D721Med (cell line): ENCODE measurements around the gene DNAJA4.

ENCODE experiments used
- DNase-seq: peaks from one replicate; pipeline ENCODE4 v3.0.0; 2011; ENCODE audit warnings: low spot score; ENCODE audit not compliant: insufficient read length
- FAIRE-seq: peaks from 2 replicates; lab custom pipeline; 2011; peaks lifted over from hg19 to GRCh38; lab: Jason Lieb, UNC
- TF ChIP-seq, protein P1 (sequence below): IDR thresholded peaks from 2 replicates; pipeline ENCODE4 v1.5.1; 2012; ENCODE audit warnings: mild to moderate bottlenecking, control low read depth; ENCODE audit not compliant: insufficient read depth; ENCODE audit errors: missing control alignments

The DNAJA4 gene

DNA sequence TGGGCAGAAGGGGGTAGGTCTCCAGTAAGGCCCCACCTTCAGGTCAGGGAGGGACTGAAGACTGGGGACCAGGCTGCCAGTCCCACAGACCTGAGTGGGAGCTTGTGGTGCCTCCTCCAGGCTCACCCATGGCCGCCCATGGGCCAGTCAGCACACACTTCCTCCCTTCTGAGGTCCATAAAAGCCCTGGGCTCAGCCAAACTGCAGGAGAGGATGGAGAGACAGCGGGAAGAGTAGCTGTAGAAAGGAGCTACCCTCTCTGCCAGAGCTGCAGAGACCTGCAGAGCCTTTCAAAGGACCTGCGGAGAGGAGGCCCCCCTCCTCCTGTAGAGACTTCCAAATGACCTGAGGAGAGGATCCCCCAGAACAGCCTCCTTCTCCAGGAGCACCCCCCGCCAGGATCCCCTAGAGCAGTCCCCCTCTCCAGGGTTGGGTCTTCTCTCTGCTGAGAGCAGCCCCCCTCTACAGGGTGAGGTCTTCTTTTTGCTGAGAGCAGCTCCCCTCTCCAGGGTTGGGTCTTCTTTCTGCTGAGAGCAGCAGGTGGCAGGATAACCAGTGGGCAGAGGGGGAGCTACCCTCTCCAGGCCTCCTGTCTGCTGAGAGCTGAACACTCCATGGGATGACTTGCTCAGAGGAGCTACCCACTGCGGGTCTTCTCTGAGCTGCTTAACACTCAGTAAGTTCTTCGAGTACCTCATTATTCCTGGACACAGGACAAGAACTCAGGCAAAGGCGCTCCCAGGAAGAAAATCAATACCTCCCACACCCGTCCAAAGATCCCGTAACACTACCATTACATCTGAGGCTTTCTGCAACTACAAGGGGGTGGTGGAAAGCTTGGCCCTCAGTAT is 40.1 kb downstream of the DNAJA4 start:
- FAIRE-seq (no peak), DNase-seq (no peak)
- TF ChIP-seq, protein P1, sequence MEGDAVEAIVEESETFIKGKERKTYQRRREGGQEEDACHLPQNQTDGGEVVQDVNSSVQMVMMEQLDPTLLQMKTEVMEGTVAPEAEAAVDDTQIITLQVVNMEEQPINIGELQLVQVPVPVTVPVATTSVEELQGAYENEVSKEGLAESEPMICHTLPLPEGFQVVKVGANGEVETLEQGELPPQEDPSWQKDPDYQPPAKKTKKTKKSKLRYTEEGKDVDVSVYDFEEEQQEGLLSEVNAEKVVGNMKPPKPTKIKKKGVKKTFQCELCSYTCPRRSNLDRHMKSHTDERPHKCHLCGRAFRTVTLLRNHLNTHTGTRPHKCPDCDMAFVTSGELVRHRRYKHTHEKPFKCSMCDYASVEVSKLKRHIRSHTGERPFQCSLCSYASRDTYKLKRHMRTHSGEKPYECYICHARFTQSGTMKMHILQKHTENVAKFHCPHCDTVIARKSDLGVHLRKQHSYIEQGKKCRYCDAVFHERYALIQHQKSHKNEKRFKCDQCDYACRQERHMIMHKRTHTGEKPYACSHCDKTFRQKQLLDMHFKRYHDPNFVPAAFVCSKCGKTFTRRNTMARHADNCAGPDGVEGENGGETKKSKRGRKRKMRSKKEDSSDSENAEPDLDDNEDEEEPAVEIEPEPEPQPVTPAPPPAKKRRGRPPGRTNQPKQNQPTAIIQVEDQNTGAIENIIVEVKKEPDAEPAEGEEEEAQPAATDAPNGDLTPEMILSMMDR, result no peak

DNA sequence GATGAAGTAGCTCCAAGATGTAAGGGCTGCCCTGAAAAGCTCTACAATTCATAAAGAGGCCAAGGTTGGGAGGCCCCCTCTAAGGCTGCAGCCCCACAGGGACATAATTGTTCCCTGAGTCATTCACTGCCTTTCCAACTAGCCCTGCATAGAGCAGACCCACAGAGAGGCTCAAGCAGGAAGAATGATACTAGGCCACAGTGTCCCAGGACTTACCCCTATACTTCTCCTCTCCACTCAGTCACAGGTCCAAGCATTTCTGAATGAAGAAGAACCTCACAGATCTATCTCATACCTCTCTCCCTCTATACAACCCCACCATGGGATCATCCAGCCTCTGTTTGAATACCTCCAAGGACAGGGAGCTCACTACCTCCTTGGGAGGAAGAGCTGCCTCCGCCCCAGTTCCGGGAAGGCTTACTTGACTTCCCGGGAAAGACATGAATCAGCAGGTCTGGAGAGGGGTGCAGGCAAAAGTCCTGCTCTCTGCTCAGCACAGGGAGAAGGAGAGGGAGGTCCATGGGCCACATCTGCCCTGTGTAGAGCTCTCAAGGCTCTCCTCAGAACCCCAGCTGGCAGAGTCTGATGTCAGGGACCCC is 41.9 kb downstream of the DNAJA4 start:
- FAIRE-seq, result no peak
- no peak for DNase-seq

DNA sequence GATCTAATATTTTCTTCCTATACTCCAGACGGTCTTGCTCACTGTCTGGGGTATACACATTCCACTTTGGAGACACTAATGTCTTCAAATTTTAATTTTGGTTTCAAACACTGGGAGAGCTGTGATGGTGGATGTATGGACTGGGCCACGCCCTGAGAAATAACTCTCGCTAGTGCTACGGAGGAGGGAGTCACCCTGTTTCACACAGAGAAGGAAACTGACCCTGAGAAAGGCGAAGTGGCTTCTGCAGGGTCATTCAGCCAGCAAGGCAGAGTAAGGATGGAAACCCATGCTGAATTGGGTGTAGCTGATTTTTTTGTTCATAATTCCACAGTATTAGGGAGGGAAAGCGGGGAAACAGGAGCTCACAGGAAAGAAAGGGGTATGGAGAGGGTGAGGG is 43.6 kb downstream of the DNAJA4 start:
- DNase-seq, result no peak
- TF ChIP-seq, protein P1, result no peak
- FAIRE-seq, result no peak

More for the DNA sequence above, 41.9 kb downstream of the DNAJA4 start:
- TF ChIP-seq, protein P1, result no peak

DNA sequence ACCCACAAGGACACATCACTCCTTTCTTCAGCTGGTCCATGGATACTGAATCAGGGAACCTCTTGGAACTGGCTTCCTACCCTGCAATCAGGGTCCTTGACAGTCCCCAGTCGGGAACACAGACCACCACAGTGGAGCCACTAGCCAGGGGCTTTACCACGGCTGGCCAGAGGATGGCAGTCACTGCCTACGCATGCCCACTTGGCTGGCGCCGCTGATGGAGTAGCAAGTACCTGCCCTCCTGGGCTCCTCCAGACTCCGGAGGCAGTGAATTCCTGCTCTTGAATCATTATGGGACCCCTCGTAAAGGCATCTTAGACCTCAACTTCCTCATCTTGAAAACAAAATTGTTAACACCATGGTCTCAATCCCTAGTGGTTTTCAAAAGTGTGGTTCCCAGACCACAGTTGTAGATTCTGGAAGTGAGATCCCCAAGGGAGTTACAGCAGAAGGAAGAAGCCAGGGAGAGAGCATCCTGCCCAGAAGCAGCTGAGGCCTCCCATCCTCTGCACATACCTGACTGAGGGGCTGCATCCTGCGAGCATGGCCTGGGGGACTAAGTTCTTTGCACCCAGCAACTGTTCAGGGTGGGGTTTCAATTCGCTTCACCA is 44.2 kb downstream of the DNAJA4 start:
- FAIRE-seq (no peak), DNase-seq (peak; percentile 58)
- TF ChIP-seq, protein P1, result peak; percentile 88

DNA sequence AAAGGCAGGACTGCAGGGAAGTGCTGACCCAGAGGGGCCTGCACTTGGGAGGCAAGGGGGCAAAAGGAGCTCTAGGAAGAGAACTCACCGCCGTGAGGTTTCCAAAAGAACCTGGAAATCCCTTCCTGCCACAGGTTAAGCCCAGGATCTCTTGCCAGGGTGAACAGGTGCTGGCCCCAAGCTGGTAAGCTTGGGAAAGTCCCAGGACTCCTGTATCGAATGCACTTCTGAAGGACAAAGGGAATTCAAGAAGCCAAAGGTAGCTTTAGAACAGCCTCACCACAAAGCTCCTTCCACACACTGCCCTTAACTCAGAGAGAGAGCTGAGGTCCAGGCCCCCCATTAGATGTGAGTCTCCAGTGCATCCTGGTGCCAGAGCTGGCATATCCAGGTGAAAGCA is 46.9 kb downstream of the DNAJA4 start:
- no peak for FAIRE-seq
- TF ChIP-seq, protein P1, result no peak
- DNase-seq, result no peak

DNA sequence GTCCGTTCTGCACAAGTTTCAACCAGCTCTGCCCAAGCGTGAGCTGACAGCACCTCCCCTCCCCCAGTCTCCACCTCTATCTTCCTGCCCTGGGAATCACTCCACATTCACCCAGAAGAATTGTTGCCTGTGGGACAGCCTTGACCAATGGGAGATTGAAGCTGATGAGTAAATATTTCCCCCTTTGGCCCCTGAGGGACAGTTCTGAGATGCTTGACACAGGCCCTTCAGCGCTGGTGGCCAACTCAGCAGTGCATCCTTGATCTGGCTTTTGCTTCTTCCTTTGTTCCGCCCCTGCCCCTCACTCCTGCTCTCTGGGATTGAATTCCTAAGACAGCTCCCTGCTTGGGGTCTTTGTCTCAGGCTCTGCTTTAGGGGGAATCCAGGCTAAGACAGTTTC is 48.2 kb downstream of the DNAJA4 start:
- FAIRE-seq (no peak), DNase-seq (no peak)
- TF ChIP-seq, protein P1, result no peak

DNA sequence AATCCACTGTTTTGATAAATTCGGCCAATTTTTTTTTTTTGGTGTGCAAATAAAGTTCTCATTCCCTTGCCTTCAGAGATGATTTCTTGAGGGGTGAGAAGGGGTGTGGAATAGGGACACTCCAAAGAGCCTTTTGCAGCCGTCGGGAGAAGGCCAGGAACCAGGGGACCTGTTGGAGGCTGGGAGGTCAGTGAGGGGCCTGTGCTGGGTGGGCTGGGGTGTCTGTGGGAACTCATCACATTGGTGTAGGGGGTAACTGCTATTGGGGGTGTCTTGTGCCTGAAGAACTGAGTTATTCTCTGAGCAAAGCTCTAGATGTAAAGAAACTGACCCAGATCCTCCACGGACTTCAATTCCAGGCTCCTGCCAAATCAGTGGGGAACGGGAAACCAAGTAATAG is 48.6 kb downstream of the DNAJA4 start:
- TF ChIP-seq, protein P1, result no peak
- no peak for DNase-seq
- no peak for FAIRE-seq
